Cardiac fibroblast (primary cell): Measurements from ENCODE around the gene DNAH1.

Source experiments
- DNase-seq, 2 donors: peaks; one replicate each; pipeline versions ENCODE4 v3.0.0 to v3.0.0-alpha.2; 2010; ENCODE audit warnings: low read depth in 2 of 2
- H3K4me3 ChIP-seq, 2 donors: replicated peaks in 1 of 2; 1 replicate in 1 of 2; 2 replicates in 1 of 2; pipeline ENCODE4 v1.5.1; 2011; ENCODE audit warnings: low read depth in 2 of 2, low read length in 2 of 2, mild to moderate bottlenecking in 2 of 2, moderate library complexity in 1 of 2
- TF ChIP-seq, protein P1 (sequence below): IDR thresholded peaks from one replicate; pipeline ENCODE4 v1.5.1; 2011; ENCODE audit warnings: low read depth, mild to moderate bottlenecking, low read length, inconsistent platforms

DNAH1 gene

GRCh38 chr3:52406791-52407510 lies 90.8 kb downstream of the DNAH1 start:
- no peak overlapping the region for H3K4me3 ChIP-seq
- no peak for DNase-seq
- TF ChIP-seq, protein P1, sequence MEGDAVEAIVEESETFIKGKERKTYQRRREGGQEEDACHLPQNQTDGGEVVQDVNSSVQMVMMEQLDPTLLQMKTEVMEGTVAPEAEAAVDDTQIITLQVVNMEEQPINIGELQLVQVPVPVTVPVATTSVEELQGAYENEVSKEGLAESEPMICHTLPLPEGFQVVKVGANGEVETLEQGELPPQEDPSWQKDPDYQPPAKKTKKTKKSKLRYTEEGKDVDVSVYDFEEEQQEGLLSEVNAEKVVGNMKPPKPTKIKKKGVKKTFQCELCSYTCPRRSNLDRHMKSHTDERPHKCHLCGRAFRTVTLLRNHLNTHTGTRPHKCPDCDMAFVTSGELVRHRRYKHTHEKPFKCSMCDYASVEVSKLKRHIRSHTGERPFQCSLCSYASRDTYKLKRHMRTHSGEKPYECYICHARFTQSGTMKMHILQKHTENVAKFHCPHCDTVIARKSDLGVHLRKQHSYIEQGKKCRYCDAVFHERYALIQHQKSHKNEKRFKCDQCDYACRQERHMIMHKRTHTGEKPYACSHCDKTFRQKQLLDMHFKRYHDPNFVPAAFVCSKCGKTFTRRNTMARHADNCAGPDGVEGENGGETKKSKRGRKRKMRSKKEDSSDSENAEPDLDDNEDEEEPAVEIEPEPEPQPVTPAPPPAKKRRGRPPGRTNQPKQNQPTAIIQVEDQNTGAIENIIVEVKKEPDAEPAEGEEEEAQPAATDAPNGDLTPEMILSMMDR: no peak

DNA sequence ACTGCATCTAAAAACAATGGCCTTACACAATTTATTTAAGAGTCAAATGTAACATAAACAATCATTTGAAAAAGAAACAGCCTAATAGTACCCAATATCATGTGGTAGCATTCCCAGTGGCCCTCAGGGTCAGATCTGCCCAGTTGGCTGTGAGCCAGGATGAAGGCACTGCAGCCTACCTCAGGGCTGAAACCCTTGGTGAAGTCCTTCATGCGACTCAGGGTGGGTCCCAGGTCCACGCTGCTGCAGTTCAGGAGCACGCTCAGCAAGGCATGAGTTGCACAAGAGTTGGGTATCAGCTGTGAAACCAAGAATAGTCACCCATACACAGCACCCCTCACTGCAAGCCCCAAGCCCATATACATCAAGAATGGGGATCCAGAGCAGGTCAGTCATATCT lies 91.7 kb downstream of the DNAH1 start:
- TF ChIP-seq, protein P1: no peak
- no peak overlapping the region for H3K4me3 ChIP-seq
- DNase-seq: no peak

DNA sequence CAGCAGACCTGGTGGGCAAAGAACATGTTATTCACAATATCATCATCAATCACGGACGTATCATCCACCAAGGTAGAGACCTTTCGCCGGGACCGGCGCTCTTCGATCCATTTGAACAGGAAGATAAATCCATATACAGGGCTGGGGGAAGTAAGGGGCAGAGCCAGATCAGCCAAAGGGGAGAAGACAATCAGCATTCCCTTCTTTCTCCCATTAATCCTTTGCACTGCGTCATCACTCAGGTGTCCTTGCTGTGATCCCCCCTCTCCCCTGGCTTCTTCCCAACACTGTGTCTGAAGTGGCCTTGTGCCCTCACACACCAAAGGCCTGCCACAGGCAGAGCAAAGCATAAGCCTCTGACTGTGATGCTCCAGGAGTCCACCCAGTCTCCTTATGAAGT lies 92.3 kb downstream of the DNAH1 start:
- no peak overlapping the region for H3K4me3 ChIP-seq

DNA sequence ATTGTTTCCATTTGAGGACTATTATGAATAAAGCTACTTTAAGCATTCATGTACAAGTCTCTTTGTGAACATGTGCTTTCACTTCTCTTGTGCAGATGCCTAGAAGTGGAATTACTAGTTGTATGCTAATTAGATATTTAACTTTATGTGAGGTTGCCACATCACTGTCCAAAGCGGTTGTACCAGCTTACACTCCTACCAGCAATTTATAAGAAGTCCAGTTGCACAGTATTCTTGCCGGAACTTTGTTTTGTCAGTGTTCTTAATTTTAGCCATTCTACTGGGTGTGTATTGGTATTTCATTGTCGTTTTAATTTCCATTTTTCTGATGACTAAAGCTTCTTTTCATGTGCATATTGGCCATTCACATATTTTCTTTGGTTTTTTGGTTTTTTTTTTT lies 99.7 kb downstream of the DNAH1 start:
- DNase-seq: no peak
- H3K4me3 ChIP-seq: no peak overlapping the region
- TF ChIP-seq, protein P1: no peak

More for the DNA sequence above, 92.3 kb downstream of the DNAH1 start:
- no peak for DNase-seq
- TF ChIP-seq, protein P1: no peak

- H3K4me3 ChIP-seq: no peak overlapping the region
- no peak for DNase-seq
- TF ChIP-seq, protein P1: no peak
Measured at GRCh38 chr3:52420388-52420787, 104.3 kb downstream of the DNAH1 start.

DNA sequence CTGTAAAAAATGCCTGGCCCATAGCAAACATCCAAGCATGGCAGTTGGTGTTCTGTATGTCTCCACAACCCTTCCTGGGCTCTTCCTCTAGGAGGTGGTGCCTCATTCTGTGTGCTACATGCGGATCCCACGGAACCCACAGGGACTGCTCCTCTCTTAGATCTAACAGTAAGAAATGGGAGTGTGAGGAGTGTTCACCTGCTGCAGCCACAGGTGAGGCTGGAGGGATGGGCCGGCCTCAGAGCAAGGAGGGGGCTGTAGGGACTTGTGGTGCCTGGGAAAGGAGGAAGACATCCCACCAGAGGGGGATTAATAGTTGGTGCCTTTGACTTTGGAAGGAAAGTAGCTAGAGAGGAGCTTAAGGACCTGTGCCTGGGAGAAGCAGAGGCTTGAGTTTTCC lies 106.5 kb downstream of the DNAH1 start:
- H3K4me3 ChIP-seq: no peak overlapping the region
- TF ChIP-seq, protein P1: no peak

DNA sequence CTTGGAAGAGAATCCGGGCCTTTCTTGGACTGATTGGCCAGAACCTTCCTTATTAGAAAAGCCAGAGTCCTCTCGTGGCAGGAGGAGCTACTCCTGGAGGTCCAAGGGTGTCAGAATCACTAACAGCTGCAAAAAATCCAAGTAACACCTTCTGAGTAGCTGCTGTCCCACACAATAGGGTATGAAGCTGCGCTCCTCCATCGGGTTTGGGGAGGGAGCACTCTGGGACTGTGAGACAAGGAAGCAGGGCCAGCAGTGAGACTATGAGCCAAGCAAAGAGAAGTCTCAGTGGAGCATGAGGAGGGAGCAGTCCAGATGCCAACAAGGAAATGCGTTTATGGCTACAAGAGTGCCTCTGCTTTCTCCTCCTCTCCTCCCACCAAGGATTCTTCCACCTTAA lies 107.1 kb downstream of the DNAH1 start:
- TF ChIP-seq, protein P1: no peak
- DNase-seq: no peak
- no peak overlapping the region for H3K4me3 ChIP-seq

More for the DNA sequence above, 106.5 kb downstream of the DNAH1 start:
- no peak for DNase-seq
